A673 (cell line): Measurements from ENCODE around the gene CHST2. TPM values are rescaled to one million over a fixed set of nuclear protein-coding genes. Genes with fewer than 3 reads are reported as not detected.

Experiments
- BruUV-seq: library from RNA; stranded (reverse); fragments of 400-500 nt; replicated peaks from 2 replicates; lab custom pipeline; 2021; lab: Mats Ljungman, UMichigan
- CTCF ChIA-PET: fragments of 300-600 bp; sonication (Branson Sonifier 250); formaldehyde crosslinking; loops from one replicate; lab custom pipeline; 2022; ENCODE audit warnings: antibody characterized with exemption; lab: Charles Lee
- POLR2A ChIA-PET: fragments of 300-600 bp; sonication (Branson Sonifier 250); formaldehyde crosslinking; loops from one replicate; lab custom pipeline; 2022; ENCODE audit warnings: antibody characterized with exemption; ENCODE audit not compliant: low non-redundant PET; lab: Charles Lee
- DNase-seq: peaks from one replicate; pipeline ENCODE4 v3.0.0-alpha.2; 2015; ENCODE audit warnings: low spot score
- H3K27ac ChIP-seq: fragments of 200-600 bp; sonication (generic); 2 replicates; pipeline ENCODE4 v1.5.1; 2016; ENCODE audit warnings: mixed run types, low read depth, mild to moderate bottlenecking, mixed read lengths, antibody characterized with exemption, low read length; ENCODE audit not compliant: poor library complexity, severe bottlenecking
- H3K27me3 ChIP-seq: fragments of 200-600 bp; sonication (generic); replicated peaks from 2 replicates; pipeline ENCODE4 v1.6.1; 2017; ENCODE audit warnings: mixed run types, low read depth, mild to moderate bottlenecking, mixed read lengths, antibody characterized with exemption, low read length; ENCODE audit not compliant: insufficient read depth, poor library complexity
- H3K36me3 ChIP-seq: fragments of 200-600 bp; sonication (generic); 2 replicates; pipeline ENCODE4 v1.6.1; 2016; ENCODE audit warnings: mixed run types, mild to moderate bottlenecking, mixed read lengths, antibody characterized with exemption, low read length; ENCODE audit not compliant: insufficient read depth, poor library complexity, severe bottlenecking
- H3K4me1 ChIP-seq: fragments of 200-600 bp; sonication (generic); 2 replicates; pipeline ENCODE4 v1.6.1; 2017; ENCODE audit warnings: mixed run types, mild to moderate bottlenecking, mixed read lengths, antibody characterized with exemption, low read length; ENCODE audit not compliant: insufficient read depth, poor library complexity, severe bottlenecking
- H3K4me3 ChIP-seq: fragments of 200-600 bp; sonication (generic); 2 replicates; pipeline ENCODE4 v1.5.1; 2016; ENCODE audit warnings: low read depth, mixed run types, mild to moderate bottlenecking, mixed read lengths, low read length; ENCODE audit not compliant: poor library complexity, severe bottlenecking
- H3K9me3 ChIP-seq: fragments of 200-600 bp; sonication (generic); 2 replicates; pipeline ENCODE4 v1.6.1; 2016; ENCODE audit warnings: mixed run types, low read depth, mild to moderate bottlenecking, mixed read lengths, antibody characterized with exemption, low read length; ENCODE audit not compliant: poor library complexity, severe bottlenecking
- EZH2 ChIP-seq: fragments of 200-600 bp; sonication (generic); IDR thresholded peaks from 2 replicates; pipeline ENCODE4 v1.6.1; 2017; ENCODE audit warnings: borderline replicate concordance, low read depth, mild to moderate bottlenecking, mixed read lengths, antibody characterized with exemption, low read length; ENCODE audit not compliant: poor library complexity, severe bottlenecking
- intact Hi-C: fragments of 100-400 bp; cut with micrococcal nuclease; formaldehyde crosslinking; loops from one replicate; pipeline ENCODE4 v1.10.0; 2022; ENCODE audit not compliant: unreplicated experiment
- total RNA-seq: library from RNA; stranded (reverse); gene quantifications from 2 replicates; pipeline ENCODE4 v1.2.3, GENCODE V29; 2021
- TF ChIP-seq, protein P1 (sequence below): fragments of 300-800, 200-600 bp; sonication (generic); conservative IDR thresholded peaks from 2 replicates; pipeline ENCODE4 v1.5.1; 2017; ENCODE audit warnings: low read depth, mild to moderate bottlenecking, antibody characterized with exemption, low read length, moderate library complexity, mixed read lengths

Gene CHST2
- total RNA-seq, 1 experiment from 2014 or later = 0.64 TPM

DNA sequence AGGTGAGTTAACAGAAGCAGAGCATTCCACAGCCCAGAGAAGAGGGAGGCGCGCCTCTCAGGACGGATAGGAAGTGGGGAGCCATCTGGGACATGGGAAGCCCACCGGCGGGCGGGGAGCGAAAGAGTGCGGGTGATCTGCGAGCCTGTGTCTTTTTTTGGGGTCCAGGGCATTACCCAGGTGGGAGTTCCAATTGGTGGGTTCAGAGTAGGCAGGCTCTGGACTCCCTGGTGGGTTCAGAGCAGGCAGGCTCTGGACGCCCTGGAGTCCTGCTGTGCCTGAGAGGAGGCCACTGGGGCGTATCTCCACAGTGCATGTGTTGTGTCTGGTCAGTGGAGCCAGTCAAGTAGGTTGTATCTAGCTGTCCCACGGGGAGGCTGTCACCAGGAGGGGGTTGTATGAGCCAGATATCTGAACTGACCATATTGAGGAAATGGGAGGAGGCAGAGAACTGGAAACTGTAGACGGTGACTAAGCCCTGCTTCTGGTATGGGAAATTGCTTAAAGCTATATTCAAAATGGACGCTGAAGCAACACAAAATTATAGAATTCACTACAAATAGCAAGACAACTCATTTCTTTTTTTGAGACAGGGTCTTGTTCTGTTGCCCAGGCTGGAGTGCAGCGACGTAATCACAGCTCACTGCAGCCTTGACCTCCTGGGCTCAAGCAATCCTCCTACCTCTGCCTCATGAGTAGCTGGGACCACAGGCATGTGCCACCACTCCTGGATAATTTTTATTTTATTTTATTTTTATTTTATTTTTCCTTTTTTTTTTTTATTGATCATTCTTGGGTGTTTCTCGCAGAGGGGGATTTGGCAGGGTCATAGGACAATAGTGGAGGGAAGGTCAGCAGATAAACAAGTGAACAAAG, 34.5 kb upstream of the CHST2 start:
- Histone ChIP-seq H3K4me3 (no peak overlapping the region), H3K4me1 (no peaks in the 10 kb centered on the region), H3K36me3 (no peaks in the 10 kb centered on the region), H3K27me3 (no peaks in the 10 kb centered on the region), H3K27ac (no peak overlapping the region), H3K9me3 (no peaks in the 10 kb centered on the region)
- ChIA-PET POLR2A (no interaction called here), CTCF (no interaction called here)
- DNase-seq = no peak
- BruUV-seq = no TSS peak
- TF ChIP-seq, protein P1, sequence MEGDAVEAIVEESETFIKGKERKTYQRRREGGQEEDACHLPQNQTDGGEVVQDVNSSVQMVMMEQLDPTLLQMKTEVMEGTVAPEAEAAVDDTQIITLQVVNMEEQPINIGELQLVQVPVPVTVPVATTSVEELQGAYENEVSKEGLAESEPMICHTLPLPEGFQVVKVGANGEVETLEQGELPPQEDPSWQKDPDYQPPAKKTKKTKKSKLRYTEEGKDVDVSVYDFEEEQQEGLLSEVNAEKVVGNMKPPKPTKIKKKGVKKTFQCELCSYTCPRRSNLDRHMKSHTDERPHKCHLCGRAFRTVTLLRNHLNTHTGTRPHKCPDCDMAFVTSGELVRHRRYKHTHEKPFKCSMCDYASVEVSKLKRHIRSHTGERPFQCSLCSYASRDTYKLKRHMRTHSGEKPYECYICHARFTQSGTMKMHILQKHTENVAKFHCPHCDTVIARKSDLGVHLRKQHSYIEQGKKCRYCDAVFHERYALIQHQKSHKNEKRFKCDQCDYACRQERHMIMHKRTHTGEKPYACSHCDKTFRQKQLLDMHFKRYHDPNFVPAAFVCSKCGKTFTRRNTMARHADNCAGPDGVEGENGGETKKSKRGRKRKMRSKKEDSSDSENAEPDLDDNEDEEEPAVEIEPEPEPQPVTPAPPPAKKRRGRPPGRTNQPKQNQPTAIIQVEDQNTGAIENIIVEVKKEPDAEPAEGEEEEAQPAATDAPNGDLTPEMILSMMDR = no peak
- no peak for TF ChIP-seq EZH2
- intact Hi-C loops = no loop called here

DNA sequence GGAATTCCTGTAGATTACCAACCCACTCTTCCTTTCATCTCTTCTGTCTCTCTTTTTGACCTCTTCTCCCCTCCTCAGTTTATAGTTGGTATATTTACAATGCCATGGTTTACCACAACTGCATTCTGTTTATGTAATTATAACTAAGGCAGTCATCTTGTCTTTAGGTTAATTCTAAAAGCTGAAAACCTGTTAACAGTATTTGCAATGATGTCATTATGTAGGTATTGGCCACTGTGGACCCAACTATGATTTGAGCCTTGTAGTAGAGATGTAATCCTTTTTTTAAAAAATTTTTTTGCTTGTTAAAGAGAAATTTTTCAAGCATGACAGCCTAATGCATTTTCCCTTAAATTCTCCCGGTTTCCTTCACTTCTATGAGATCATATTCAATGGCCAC, 30.7 kb upstream of the CHST2 start:
- ChIA-PET CTCF (no interaction called here), POLR2A (no interaction called here)
- H3K4me3 ChIP-seq = no peak overlapping the region
- BruUV-seq = no TSS peak
- H3K27me3 ChIP-seq = no peaks in the 10 kb centered on the region
- TF ChIP-seq, protein P1 = no peak
- no peak for TF ChIP-seq EZH2
- no peaks in the 10 kb centered on the region for H3K4me1 ChIP-seq
- no peaks in the 10 kb centered on the region for H3K9me3 ChIP-seq
- no peaks in the 10 kb centered on the region for H3K36me3 ChIP-seq
- DNase-seq = no peak
- intact Hi-C loops = no loop called here
- no peak overlapping the region for H3K27ac ChIP-seq

DNA sequence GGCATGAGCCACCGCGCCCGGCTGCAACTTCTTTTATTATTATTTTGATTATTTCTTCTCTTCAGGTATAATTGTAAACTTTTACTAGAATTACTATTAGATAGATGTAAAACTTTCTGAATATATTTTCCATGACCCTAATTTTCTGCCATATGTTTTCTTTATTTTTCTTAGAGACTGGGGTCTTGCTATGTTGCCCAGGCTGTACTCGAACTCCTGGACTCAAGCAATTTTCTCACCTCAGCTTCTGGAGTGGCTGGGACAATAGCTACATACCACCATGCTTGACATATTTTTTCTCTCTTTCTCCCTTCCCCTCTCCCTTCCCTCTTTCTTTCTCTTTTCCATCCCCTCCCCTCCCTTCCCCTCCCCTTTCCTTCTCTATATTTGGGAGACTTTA, 29.6 kb upstream of the CHST2 start:
- H3K4me3 ChIP-seq = no peak overlapping the region
- POLR2A ChIA-PET = no interaction called here
- no peak for DNase-seq
- CTCF ChIA-PET = no interaction called here
- H3K27ac ChIP-seq = no peak overlapping the region
- no peaks in the 10 kb centered on the region for H3K9me3 ChIP-seq
- no TSS peak for BruUV-seq
- no peaks in the 10 kb centered on the region for H3K36me3 ChIP-seq
- no peaks in the 10 kb centered on the region for H3K27me3 ChIP-seq
- TF ChIP-seq, protein P1 = no peak
- TF ChIP-seq EZH2 = no peak
- H3K4me1 ChIP-seq = no peaks in the 10 kb centered on the region
- intact Hi-C loops = no loop called here
